Gastroesophageal sphincter (tissue), 3 donors: ENCODE results near the gene PIGO.

Experiments used
- POLR2A ChIP-seq, 2 donors: fragments of 450-650 bp; IDR thresholded peaks; one replicate each; pipeline ENCODE4 v1.6.1; 2017; ENCODE audit warnings: antibody characterized with exemption in 2 of 2, mild to moderate bottlenecking in 2 of 2, moderate library complexity in 1 of 2
- POLR2AphosphoS5 ChIP-seq: sonication (generic); formaldehyde crosslinking; IDR thresholded peaks from one replicate; pipeline ENCODE4 v1.6.1; 2017; ENCODE audit warnings: antibody characterized with exemption
- TF ChIP-seq, protein P1 (sequence below), 4 experiments: fragments of 200-600 bp in 2 of 4; fragments of 450-650 bp in 2 of 4; sonication (generic) in 1 of 4; IDR thresholded peaks; one replicate each; pipeline ENCODE4 v1.5.1; 2017 to 2019; ENCODE audit warnings: antibody characterized with exemption in 4 of 4, mild to moderate bottlenecking in 2 of 4, moderate library complexity in 2 of 4

DNA sequence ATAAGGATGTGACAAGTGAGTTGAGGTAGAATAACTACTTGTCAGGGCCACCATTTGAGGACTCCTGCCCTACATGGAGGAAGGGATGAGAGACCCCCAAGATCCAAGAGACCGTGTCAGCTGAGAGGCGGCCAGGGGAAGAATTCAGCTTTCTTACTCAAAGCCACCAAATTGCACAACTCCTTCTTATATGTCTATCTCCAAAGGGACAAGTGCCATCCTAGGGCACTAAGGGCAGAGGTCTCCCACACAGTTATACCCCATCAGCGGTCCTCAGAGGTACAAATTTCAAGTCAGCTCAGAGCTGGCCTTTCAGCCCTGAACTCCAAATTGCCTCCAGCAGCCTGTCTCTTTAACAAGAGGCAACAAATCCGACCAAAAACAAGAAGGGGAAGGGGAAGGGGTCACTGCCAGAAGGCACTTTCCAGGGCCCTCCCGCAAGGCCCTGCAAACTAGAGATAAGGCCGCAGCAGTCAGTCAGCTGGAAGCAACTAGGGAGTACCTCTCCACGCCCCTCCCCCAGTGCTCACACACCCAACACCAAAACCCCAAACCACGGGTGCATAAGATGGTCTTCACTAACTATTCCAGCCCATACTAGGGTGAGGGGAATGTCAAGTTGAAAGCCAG is 12.7 kb upstream of the PIGO start:
- TF ChIP-seq POLR2A (IDR thresholded peaks at IDR 0.05) = no peak
- TF ChIP-seq, protein P1, sequence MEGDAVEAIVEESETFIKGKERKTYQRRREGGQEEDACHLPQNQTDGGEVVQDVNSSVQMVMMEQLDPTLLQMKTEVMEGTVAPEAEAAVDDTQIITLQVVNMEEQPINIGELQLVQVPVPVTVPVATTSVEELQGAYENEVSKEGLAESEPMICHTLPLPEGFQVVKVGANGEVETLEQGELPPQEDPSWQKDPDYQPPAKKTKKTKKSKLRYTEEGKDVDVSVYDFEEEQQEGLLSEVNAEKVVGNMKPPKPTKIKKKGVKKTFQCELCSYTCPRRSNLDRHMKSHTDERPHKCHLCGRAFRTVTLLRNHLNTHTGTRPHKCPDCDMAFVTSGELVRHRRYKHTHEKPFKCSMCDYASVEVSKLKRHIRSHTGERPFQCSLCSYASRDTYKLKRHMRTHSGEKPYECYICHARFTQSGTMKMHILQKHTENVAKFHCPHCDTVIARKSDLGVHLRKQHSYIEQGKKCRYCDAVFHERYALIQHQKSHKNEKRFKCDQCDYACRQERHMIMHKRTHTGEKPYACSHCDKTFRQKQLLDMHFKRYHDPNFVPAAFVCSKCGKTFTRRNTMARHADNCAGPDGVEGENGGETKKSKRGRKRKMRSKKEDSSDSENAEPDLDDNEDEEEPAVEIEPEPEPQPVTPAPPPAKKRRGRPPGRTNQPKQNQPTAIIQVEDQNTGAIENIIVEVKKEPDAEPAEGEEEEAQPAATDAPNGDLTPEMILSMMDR (IDR thresholded peaks at IDR 0.05) = no peak
- TF ChIP-seq POLR2AphosphoS5 = no peak
